ENCODE data around the gene PI4KA. TPM values are rescaled to one million over a fixed set of nuclear protein-coding genes. Genes with fewer than 3 reads are reported as not detected.

Gene PI4KA
- total RNA-seq, 2 experiments from 2014 or later, result 55.0 to 63.7 TPM

- intact Hi-C loops (cut with micrococcal nuclease), result no loop called here
- Mint-ChIP-seq H3K27ac (peak overlapping the region; percentile 29), H3K4me1 (ENCODE audit: low read depth) (peaks cover 11% of the 10 kb centered on the region), H3K4me3 (no peak overlapping the region), H3K36me3 (ENCODE audit: low read depth) (peaks cover 5% of the 10 kb centered on the region), H3K27me3 (ENCODE audit: low read depth) (no peaks in the 10 kb centered on the region), H3K9me3 (no peaks in the 10 kb centered on the region)
- CTCF ChIA-PET, result interaction anchor here (1.4 kb wide), 1 partner anchor 9 kb away, joined by 8 read pairs; no protein-coding TSS in a partner anchor
- peak; percentile 64 for DNase-seq
These were observed 108.0 kb downstream of the PI4KA start for GRCh38 chr22:20750461-20751184.

DNA sequence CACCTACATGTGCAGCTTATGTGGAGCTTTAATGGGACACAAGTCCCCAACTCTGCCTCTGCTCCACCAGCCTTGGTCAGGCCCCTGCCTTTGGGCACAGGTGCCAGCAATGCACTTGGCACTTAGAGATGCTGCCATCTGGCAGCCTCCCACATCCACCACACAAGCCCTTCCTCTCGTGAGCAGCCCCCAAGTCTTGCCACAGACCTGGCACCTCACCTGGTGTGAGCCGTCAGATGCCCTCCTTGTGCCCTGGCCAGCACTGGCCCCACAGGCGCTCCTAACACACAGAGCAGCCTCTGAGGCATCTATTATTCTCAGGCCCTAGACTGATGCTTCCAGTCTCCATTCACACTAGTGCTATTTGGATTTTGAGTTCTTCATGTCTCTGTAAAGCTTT lies 109.2 kb downstream of the PI4KA start:
- Mint-ChIP-seq H3K27me3 (ENCODE audit: low read depth) (no peaks in the 10 kb centered on the region), H3K36me3 (ENCODE audit: low read depth) (peaks cover 5% of the 10 kb centered on the region), H3K4me3 (no peak overlapping the region), H3K27ac (no peak overlapping the region), H3K9me3 (no peaks in the 10 kb centered on the region), H3K4me1 (ENCODE audit: low read depth) (peaks cover 11% of the 10 kb centered on the region)
- no peak for DNase-seq
- intact Hi-C loops (cut with micrococcal nuclease), result no loop called here
- CTCF ChIA-PET, result interaction anchor here (0.9 kb wide), 1 partner anchor 9 kb away, joined by 3 read pairs; no protein-coding TSS in a partner anchor

- peaks cover 3% of the 10 kb centered on the region for H3K36me3 Mint-ChIP-seq (ENCODE audit: low read depth)
- intact Hi-C loops (cut with micrococcal nuclease), result no loop called here
- CTCF ChIA-PET, result interaction anchor here (0.9 kb wide), 1 partner anchor 10 kb away, joined by 3 read pairs; no protein-coding TSS in a partner anchor
- H3K9me3 Mint-ChIP-seq, result no peaks in the 10 kb centered on the region
- H3K27me3 Mint-ChIP-seq (ENCODE audit: low read depth), result no peaks in the 10 kb centered on the region
- DNase-seq, result no peak
- no peak overlapping the region for H3K4me3 Mint-ChIP-seq
- peak overlapping the region; percentile 69 for H3K27ac Mint-ChIP-seq
- H3K4me1 Mint-ChIP-seq (ENCODE audit: low read depth), result peaks cover 11% of the 10 kb centered on the region
These were observed 109.7 kb downstream of the PI4KA start for GRCh38 chr22:20748731-20749428.

DNA sequence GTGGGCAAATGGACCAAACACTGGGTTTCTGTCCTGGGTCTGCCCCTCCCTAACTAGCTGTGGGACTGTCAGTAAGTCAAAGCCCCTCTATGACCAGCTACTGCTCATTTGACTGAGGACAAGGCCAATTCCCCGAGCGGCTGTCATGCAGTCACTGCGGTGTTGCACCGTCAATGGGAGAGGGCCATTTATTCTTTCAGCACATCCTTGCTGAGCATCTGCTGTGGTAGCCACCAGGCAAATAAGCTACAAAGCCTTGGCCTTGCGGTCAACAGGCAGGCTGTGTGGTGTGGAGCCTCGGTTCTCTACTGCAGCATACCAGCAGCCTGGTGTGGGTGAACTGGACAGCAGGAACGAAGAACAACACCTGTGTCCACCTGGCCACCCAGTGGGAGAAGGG lies 110.5 kb downstream of the PI4KA start:
- intact Hi-C loops (cut with micrococcal nuclease), result no loop called here
- Mint-ChIP-seq H3K9me3 (no peaks in the 10 kb centered on the region), H3K36me3 (ENCODE audit: low read depth) (peaks cover 3% of the 10 kb centered on the region), H3K27me3 (ENCODE audit: low read depth) (no peaks in the 10 kb centered on the region), H3K4me1 (ENCODE audit: low read depth) (peaks cover 11% of the 10 kb centered on the region), H3K27ac (no peak overlapping the region), H3K4me3 (no peak overlapping the region)
- CTCF ChIA-PET, result no interaction called here
- DNase-seq, result no peak

- DNase-seq, result no peak
- intact Hi-C loops (cut with micrococcal nuclease), result no loop called here
- CTCF ChIA-PET, result no interaction called here
These were observed 111.4 kb downstream of the PI4KA start for GRCh38 chr22:20747223-20747622.

DNA sequence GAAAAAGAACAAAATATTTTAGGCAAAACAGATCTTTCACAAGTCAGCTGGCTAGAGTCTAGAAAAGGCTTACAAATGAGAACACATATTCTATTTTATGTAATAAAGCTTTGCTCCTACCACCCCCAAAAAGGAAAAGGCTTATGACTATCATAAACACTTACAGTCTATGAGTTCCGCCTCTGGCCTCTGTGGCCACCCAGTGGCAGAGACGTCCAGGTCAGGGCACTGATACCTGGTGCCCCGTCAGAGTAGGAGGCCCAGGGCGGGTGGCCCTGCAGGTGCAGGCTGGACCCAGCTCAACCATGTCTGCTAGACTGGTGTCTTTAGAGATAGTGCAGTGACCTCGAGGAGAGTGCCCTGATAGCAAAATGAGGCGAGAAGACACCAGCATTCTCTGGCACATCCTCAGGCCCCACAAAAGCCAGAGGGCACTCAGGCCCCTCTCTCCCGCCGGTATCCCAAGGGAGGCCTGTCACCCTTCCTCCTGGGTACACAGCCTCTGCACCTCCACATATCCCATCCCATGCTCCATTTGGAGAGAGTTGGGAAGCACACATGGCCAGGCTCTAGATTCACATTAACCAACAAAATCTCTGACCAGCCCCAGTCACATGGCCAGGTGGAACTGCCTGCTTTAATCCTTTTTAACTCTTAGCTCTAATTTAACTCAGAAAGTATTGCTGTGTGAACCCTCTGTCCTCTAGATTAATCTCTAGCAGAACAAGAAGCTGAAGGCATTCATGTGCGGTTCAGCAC lies 112.0 kb downstream of the PI4KA start:
- Mint-ChIP-seq H3K27me3 (ENCODE audit: low read depth) (no peaks in the 10 kb centered on the region), H3K4me3 (no peak overlapping the region), H3K36me3 (ENCODE audit: low read depth) (peaks cover 4% of the 10 kb centered on the region), H3K27ac (no peak overlapping the region), H3K9me3 (no peaks in the 10 kb centered on the region), H3K4me1 (ENCODE audit: low read depth) (peaks cover 11% of the 10 kb centered on the region)
- intact Hi-C loops (cut with micrococcal nuclease), result no loop called here
- DNase-seq, result no peak
- CTCF ChIA-PET, result no interaction called here

More at GRCh38 chr22:20747223-20747622, 111.4 kb downstream of the PI4KA start:
- Mint-ChIP-seq H3K27me3 (ENCODE audit: low read depth) (no peaks in the 10 kb centered on the region), H3K27ac (no peak overlapping the region), H3K4me3 (no peak overlapping the region), H3K4me1 (ENCODE audit: low read depth) (peaks cover 11% of the 10 kb centered on the region), H3K9me3 (no peaks in the 10 kb centered on the region), H3K36me3 (ENCODE audit: low read depth) (peaks cover 3% of the 10 kb centered on the region)

- peaks cover 5% of the 10 kb centered on the region for H3K4me1 Mint-ChIP-seq (ENCODE audit: low read depth)
- H3K27ac Mint-ChIP-seq, result no peak overlapping the region
- DNase-seq, result no peak
- H3K36me3 Mint-ChIP-seq (ENCODE audit: low read depth), result peaks cover 9% of the 10 kb centered on the region
- intact Hi-C loops (cut with micrococcal nuclease), result no loop called here
- H3K9me3 Mint-ChIP-seq, result no peaks in the 10 kb centered on the region
- H3K27me3 Mint-ChIP-seq (ENCODE audit: low read depth), result no peaks in the 10 kb centered on the region
- CTCF ChIA-PET, result no interaction called here
- no peak overlapping the region for H3K4me3 Mint-ChIP-seq
These were observed 113.5 kb downstream of the PI4KA start for GRCh38 chr22:20745119-20745518.

GRCh38 chr22:20744456-20744855 lies 114.2 kb downstream of the PI4KA start:
- Mint-ChIP-seq H3K27ac (no peak overlapping the region), H3K9me3 (no peaks in the 10 kb centered on the region), H3K4me1 (ENCODE audit: low read depth) (peaks cover 4% of the 10 kb centered on the region), H3K36me3 (ENCODE audit: low read depth) (peaks cover 10% of the 10 kb centered on the region), H3K4me3 (no peak overlapping the region), H3K27me3 (ENCODE audit: low read depth) (no peaks in the 10 kb centered on the region)
- intact Hi-C loops (cut with micrococcal nuclease), result loop anchor here (5.0 kb wide), 1 partner anchor 327 kb away; no protein-coding TSS in a partner anchor
- CTCF ChIA-PET, result no interaction called here
- DNase-seq, result no peak

DNA sequence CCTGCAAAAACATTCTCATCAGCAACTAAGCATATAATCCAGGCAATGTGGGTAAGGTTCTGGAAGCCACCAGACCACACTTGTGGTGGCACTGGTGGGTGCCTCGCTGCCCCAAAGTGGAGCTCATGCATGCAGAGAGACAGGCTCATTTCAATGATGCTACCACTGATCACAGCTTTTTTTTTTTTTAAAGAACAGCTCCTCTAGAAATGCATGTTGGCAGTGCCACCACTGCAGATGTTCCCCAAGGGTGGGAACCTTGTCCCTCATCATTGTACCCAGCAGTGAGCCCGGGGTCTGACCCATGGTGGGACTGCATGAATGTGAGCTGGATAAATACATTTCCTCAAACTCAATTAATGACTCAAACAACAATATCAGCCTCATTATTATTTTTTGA lies 115.8 kb downstream of the PI4KA start:
- intact Hi-C loops (cut with micrococcal nuclease), result loop anchor here (1.0 to 5.0 kb wide), 2 partner anchors 136 to 325 kb away; no protein-coding TSS in a partner anchor
- CTCF ChIA-PET, result interaction anchor here (0.6 to 2.2 kb wide), 12 partner anchors 10 to 180 kb away, joined by 3 to 11 read pairs (median 4); no protein-coding TSS in a partner anchor
- Mint-ChIP-seq H3K36me3 (ENCODE audit: low read depth) (peaks cover 16% of the 10 kb centered on the region), H3K4me3 (no peak overlapping the region), H3K27me3 (ENCODE audit: low read depth) (no peaks in the 10 kb centered on the region), H3K27ac (no peak overlapping the region), H3K9me3 (no peaks in the 10 kb centered on the region), H3K4me1 (ENCODE audit: low read depth) (peaks cover 1% of the 10 kb centered on the region)
- DNase-seq, result no peak

DNA sequence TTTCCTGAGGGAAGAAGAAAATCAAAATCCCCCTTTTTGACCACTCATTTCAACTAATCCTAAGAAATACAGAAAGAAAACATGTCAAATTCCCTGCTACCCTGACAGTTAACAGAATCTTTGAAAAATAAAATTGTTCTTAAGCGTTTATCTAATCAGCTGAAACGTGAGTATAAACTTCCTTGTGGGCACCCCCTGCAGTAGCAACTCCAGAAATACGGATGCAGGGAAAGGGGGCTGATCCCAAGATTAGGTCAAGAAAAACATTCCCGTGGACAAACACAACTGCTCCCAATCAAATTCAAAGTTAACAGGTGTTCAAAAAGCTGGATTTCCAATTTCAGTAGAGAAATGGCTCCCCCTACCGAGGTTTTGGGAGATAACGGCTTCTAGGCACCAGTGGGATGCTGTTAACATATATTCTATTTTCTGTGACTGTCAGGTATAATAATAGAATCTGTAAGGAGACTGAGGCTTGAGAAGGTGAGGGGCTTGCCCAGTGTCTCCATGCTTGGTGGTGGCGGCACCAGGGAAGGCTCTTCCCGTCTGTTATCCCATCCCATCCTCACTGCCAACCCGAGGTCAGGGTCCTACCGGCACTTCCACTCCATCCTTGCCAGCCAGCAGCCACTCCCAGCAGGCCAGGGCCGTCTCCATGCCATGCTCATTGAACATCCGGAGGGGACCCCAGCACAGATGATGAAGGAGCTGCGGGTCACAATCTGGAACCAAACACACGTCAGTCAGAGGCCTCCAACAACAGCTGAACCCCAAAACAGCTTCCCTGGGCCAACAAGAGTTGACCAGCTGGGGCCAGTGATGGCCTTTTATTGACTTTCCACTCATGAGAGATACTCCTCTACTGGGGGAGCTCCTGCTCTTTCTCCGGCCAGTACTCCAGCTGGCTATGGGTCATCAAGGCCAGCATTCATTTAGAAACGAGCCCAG lies 116.7 kb downstream of the PI4KA start:
- H3K27me3 Mint-ChIP-seq (ENCODE audit: low read depth), result no peaks in the 10 kb centered on the region
- H3K27ac Mint-ChIP-seq, result no peak overlapping the region
- peaks cover 1% of the 10 kb centered on the region for H3K4me1 Mint-ChIP-seq (ENCODE audit: low read depth)
- H3K4me3 Mint-ChIP-seq, result no peak overlapping the region
- peaks cover 16% of the 10 kb centered on the region for H3K36me3 Mint-ChIP-seq (ENCODE audit: low read depth)
- CTCF ChIA-PET, result interaction anchor here (0.6 to 2.2 kb wide), 16 partner anchors 9 to 180 kb away, joined by 3 to 11 read pairs (median 4); no protein-coding TSS in a partner anchor
- peak; percentile 63 for DNase-seq
- intact Hi-C loops (cut with micrococcal nuclease), result loop anchor here (1.0 to 5.0 kb wide), 2 partner anchors 136 to 325 kb away; no protein-coding TSS in a partner anchor
- H3K9me3 Mint-ChIP-seq, result no peaks in the 10 kb centered on the region

GRCh38 chr22:20741008-20741633 lies 117.5 kb downstream of the PI4KA start:
- H3K27ac Mint-ChIP-seq, result no peak overlapping the region
- CTCF ChIA-PET, result interaction anchor here (0.6 to 2.2 kb wide), 11 partner anchors 10 to 179 kb away, joined by 3 to 11 read pairs (median 4); no protein-coding TSS in a partner anchor
- DNase-seq, result no peak
- H3K4me3 Mint-ChIP-seq, result no peak overlapping the region
- no peaks in the 10 kb centered on the region for H3K9me3 Mint-ChIP-seq
- no peaks in the 10 kb centered on the region for H3K27me3 Mint-ChIP-seq (ENCODE audit: low read depth)
- peaks cover 16% of the 10 kb centered on the region for H3K36me3 Mint-ChIP-seq (ENCODE audit: low read depth)
- intact Hi-C loops (cut with micrococcal nuclease), result loop anchor here (5.0 kb wide), 1 partner anchor 324 kb away; no protein-coding TSS in a partner anchor
- peaks cover 1% of the 10 kb centered on the region for H3K4me1 Mint-ChIP-seq (ENCODE audit: low read depth)
